KMS-11 (cell line): ENCODE data around the gene ACAT1.

Source experiments
- H2AFZ ChIP-seq: fragments of 200-600 bp; sonication (generic); 2 replicates; pipeline ENCODE4 v1.6.1; 2016; ENCODE audit warnings: antibody characterized with exemption, mixed run types, low read depth
- H3K27ac ChIP-seq: fragments of 200-600 bp; sonication (generic); 2 replicates; pipeline ENCODE4 v1.6.1; 2016; ENCODE audit warnings: mild to moderate bottlenecking, mixed run types
- H3K27me3 ChIP-seq: fragments of 200-600 bp; sonication (generic); 2 replicates; pipeline ENCODE4 v1.6.1; 2017; ENCODE audit warnings: mild to moderate bottlenecking, low read depth, mixed run types, moderate library complexity; ENCODE audit not compliant: insufficient read depth
- H3K36me3 ChIP-seq: fragments of 200-600 bp; sonication (generic); 2 replicates; pipeline ENCODE4 v1.6.1; 2017; ENCODE audit warnings: mild to moderate bottlenecking, mixed run types; ENCODE audit not compliant: insufficient read depth
- H3K4me1 ChIP-seq: fragments of 200-600 bp; sonication (generic); 2 replicates; pipeline ENCODE4 v1.6.1; 2016; ENCODE audit warnings: mild to moderate bottlenecking, low read depth, mixed run types; ENCODE audit not compliant: poor library complexity, severe bottlenecking
- H3K4me2 ChIP-seq: fragments of 200-600 bp; sonication (generic); 2 replicates; pipeline ENCODE4 v1.7.0; 2016; ENCODE audit warnings: mild to moderate bottlenecking, mixed run types
- H3K4me3 ChIP-seq: fragments of 200-600 bp; sonication (generic); IDR thresholded peaks from 2 replicates; pipeline ENCODE4 v1.6.1; 2017; ENCODE audit warnings: low read depth, low read length, mixed read lengths; ENCODE audit not compliant: insufficient read depth
- H3K79me2 ChIP-seq: fragments of 200-600 bp; sonication (generic); 2 replicates; pipeline ENCODE4 v1.6.1; 2016; ENCODE audit warnings: low read depth, mixed run types; ENCODE audit not compliant: insufficient read depth
- H3K9ac ChIP-seq: fragments of 200-600 bp; sonication (generic); 2 replicates; pipeline ENCODE4 v1.6.1; 2016; ENCODE audit warnings: mild to moderate bottlenecking, mixed run types
- H4K20me1 ChIP-seq: fragments of 200-600 bp; sonication (generic); 2 replicates; pipeline ENCODE4 v1.6.1; 2016; ENCODE audit warnings: mild to moderate bottlenecking, mixed run types; ENCODE audit not compliant: insufficient read depth
- CTCF ChIP-seq: fragments of 200-600 bp; sonication (generic); conservative IDR thresholded peaks from 2 replicates; pipeline ENCODE4 v1.6.1; 2017; ENCODE audit warnings: low read depth, mild to moderate bottlenecking, antibody characterized with exemption, low read length, moderate library complexity, mixed read lengths

ACAT1 gene

GRCh38 chr11:108137212-108137611 lies 15.8 kb downstream of the ACAT1 start:
- no peaks in the 10 kb centered on the region for H3K79me2 ChIP-seq
- no peak overlapping the region for H3K9ac ChIP-seq
- no peaks in the 10 kb centered on the region for H3K27me3 ChIP-seq
- no peak overlapping the region for H3K4me3 ChIP-seq
- no peak overlapping the region for H2AFZ ChIP-seq
- no peaks in the 10 kb centered on the region for H4K20me1 ChIP-seq
- no peak overlapping the region for H3K27ac ChIP-seq
- peaks cover 30% of the 10 kb centered on the region for H3K4me1 ChIP-seq
- no peaks in the 10 kb centered on the region for H3K36me3 ChIP-seq
- TF ChIP-seq CTCF, result no peak
- H3K4me2 ChIP-seq, result no peak overlapping the region

- Histone ChIP-seq H3K27me3 (no peaks in the 10 kb centered on the region), H3K27ac (no peak overlapping the region), H3K36me3 (no peaks in the 10 kb centered on the region), H4K20me1 (no peaks in the 10 kb centered on the region), H3K4me3 (no peak overlapping the region), H3K4me2 (no peak overlapping the region), H2AFZ (no peak overlapping the region), H3K79me2 (no peaks in the 10 kb centered on the region), H3K9ac (no peak overlapping the region), H3K4me1 (peaks cover 20% of the 10 kb centered on the region)
- TF ChIP-seq CTCF, result no peak
Measured at GRCh38 chr11:108142304-108142703, 20.9 kb downstream of the ACAT1 start.

- Histone ChIP-seq H3K4me2 (peak overlapping the region; percentile 28), H3K9ac (no peak overlapping the region), H3K4me3 (no peak overlapping the region), H3K79me2 (no peaks in the 10 kb centered on the region), H3K27me3 (no peaks in the 10 kb centered on the region), H4K20me1 (no peaks in the 10 kb centered on the region), H2AFZ (no peak overlapping the region), H3K36me3 (no peaks in the 10 kb centered on the region), H3K27ac (peak overlapping the region; percentile 35; the same call in 1 of the 2 replicates), H3K4me1 (peaks cover 20% of the 10 kb centered on the region)
- TF ChIP-seq CTCF, result no peak
Measured at GRCh38 chr11:108144615-108145014, 23.2 kb downstream of the ACAT1 start.

GRCh38 chr11:108147150-108147549 lies 25.8 kb downstream of the ACAT1 start:
- no peaks in the 10 kb centered on the region for H3K27me3 ChIP-seq
- H3K4me3 ChIP-seq, result no peak overlapping the region
- H3K4me2 ChIP-seq, result no peak overlapping the region
- H3K27ac ChIP-seq, result no peak overlapping the region
- H2AFZ ChIP-seq, result no peak overlapping the region
- H3K4me1 ChIP-seq, result peaks cover 20% of the 10 kb centered on the region
- no peaks in the 10 kb centered on the region for H4K20me1 ChIP-seq
- no peaks in the 10 kb centered on the region for H3K36me3 ChIP-seq
- no peak overlapping the region for H3K9ac ChIP-seq
- no peak for TF ChIP-seq CTCF
- no peaks in the 10 kb centered on the region for H3K79me2 ChIP-seq
